HepG2 (cell line): ENCODE data around the gene C11orf54. TPM values are rescaled to one million over a fixed set of nuclear protein-coding genes. Genes with fewer than 3 reads are reported as not detected.

Source experiments
- ATAC-seq: fragments of 200-7000 bp; cut with Tn5 transposase; 3 replicates; pipeline ENCODE4 v1.9.1; 2020; ENCODE audit warnings: mild to moderate bottlenecking, moderate library complexity
- BruUV-seq: library from RNA; stranded (reverse); fragments of 400-500 nt; replicated peaks from 2 replicates; lab custom pipeline; 2021; lab: Mats Ljungman, UMichigan
- CTCF ChIA-PET: fragments of 300-600 bp; formaldehyde crosslinking; extraction: SDS; loops from one replicate; lab custom pipeline; 2021; ENCODE audit warnings: low total read pairs, inconsistent platforms, low intra/inter-chr PET ratio; lab: Yijun Ruan, JAX
- POLR2A ChIA-PET: fragments of 350-600 bp; sonication (Branson Sonifier 250); formaldehyde crosslinking; loops from one replicate; lab custom pipeline; 2020; ENCODE audit warnings: antibody characterized with exemption, inconsistent platforms; lab: Yijun Ruan, JAX
- DNase-seq: peaks from one replicate; pipeline ENCODE4 v3.0.0-alpha.2; 2015; ENCODE audit warnings: low spot score
- FAIRE-seq: peaks from 3 replicates; lab custom pipeline; 2011; peaks lifted over from hg19 to GRCh38; lab: Jason Lieb, UNC
- H2AFZ ChIP-seq: one replicate; pipeline ENCODE4 v1.6.1; 2011; ENCODE audit warnings: low read length, inconsistent platforms
- H3K27ac ChIP-seq: fragments of 300-600 bp; 3 replicates; pipeline ENCODE4 v1.8.0; 2011; ENCODE audit warnings: mixed run types, mild to moderate bottlenecking, mixed read lengths, low read length, inconsistent platforms; ENCODE audit not compliant: insufficient read depth; ENCODE audit errors: extremely low read length
- H3K27me3 ChIP-seq, 2 experiments: fragments of 200-600 bp in 1 of 2; 2 replicates in 1 of 2; 3 replicates in 1 of 2; pipeline versions ENCODE4 v1.6.0 to v1.8.0; 2011; ENCODE audit warnings: low read length in 2 of 2, mild to moderate bottlenecking in 2 of 2, moderate library complexity in 2 of 2, inconsistent platforms in 1 of 2; ENCODE audit not compliant: insufficient read depth in 2 of 2, control insufficient read depth in 1 of 2
- H3K36me3 ChIP-seq, 2 experiments: fragments of 200-600 bp in 1 of 2; replicated peaks in 1 of 2; 2 replicates in 1 of 2; 3 replicates in 1 of 2; pipeline versions ENCODE4 v1.5.1 to v1.8.0; 2011; ENCODE audit warnings: low read length in 2 of 2, inconsistent platforms in 1 of 2; ENCODE audit not compliant: insufficient read depth in 2 of 2, control insufficient read depth in 1 of 2
- H3K4me1 ChIP-seq: 2 replicates; pipeline ENCODE4 v1.5.1; 2012; ENCODE audit warnings: low read length, inconsistent platforms; ENCODE audit not compliant: insufficient read depth
- H3K4me2 ChIP-seq: 2 replicates; pipeline ENCODE4 v1.6.0; 2011; ENCODE audit warnings: low read depth, low read length, inconsistent platforms
- H3K4me3 ChIP-seq, 3 experiments: fragments of 200-600 bp in 1 of 3; sonication (generic), shearing (Covaris generic) in 1 of 3; replicated peaks in 1 of 3; 2 replicates each; pipeline ENCODE4 v1.5.1; 2011 to 2016; ENCODE audit warnings: low read length in 3 of 3, inconsistent platforms in 2 of 3, low read depth in 2 of 3, mild to moderate bottlenecking in 2 of 3, control low read depth in 1 of 3, mixed read lengths in 1 of 3; ENCODE audit not compliant: insufficient read depth in 1 of 3
- H3K79me2 ChIP-seq: one replicate; pipeline ENCODE4 v1.6.1; 2011; ENCODE audit warnings: low read length, inconsistent platforms; ENCODE audit not compliant: insufficient read depth
- H3K9ac ChIP-seq: 2 replicates; pipeline ENCODE4 v1.6.0; 2011; ENCODE audit warnings: mild to moderate bottlenecking, low read depth, low read length, inconsistent platforms; ENCODE audit not compliant: insufficient read depth
- H3K9me3 ChIP-seq: 2 replicates; pipeline ENCODE4 v1.5.1; 2012; ENCODE audit warnings: mild to moderate bottlenecking, low read length
- H4K20me1 ChIP-seq: 2 replicates; pipeline ENCODE4 v1.6.0; 2011; ENCODE audit warnings: inconsistent platforms, mild to moderate bottlenecking, low read length, moderate library complexity; ENCODE audit not compliant: insufficient read depth
- BORCS8-MEF2B ChIP-seq: sonication (generic); formaldehyde crosslinking; IDR thresholded peaks from 2 replicates; pipeline ENCODE4 v1.8.0; 2022; ENCODE audit warnings: mild to moderate bottlenecking, missing genetic modification reagents
- CEBPB ChIP-seq: IDR thresholded peaks from 2 replicates; pipeline ENCODE4 v1.6.1; 2011; ENCODE audit warnings: low read depth, low read length, improper control_type of control experiment, borderline replicate concordance
- HIVEP1 ChIP-seq: sonication (generic); formaldehyde crosslinking; IDR thresholded peaks from 2 replicates; pipeline ENCODE4 v1.4.0; 2020; ENCODE audit warnings: mild to moderate bottlenecking, missing genetic modification reagents
- MAFG ChIP-seq: sonication (generic); formaldehyde crosslinking; IDR thresholded peaks from 2 replicates; pipeline ENCODE4 v1.5.1; 2020; ENCODE audit warnings: mild to moderate bottlenecking, missing genetic modification reagents
- MXI1 ChIP-seq: IDR thresholded peaks from 3 replicates; pipeline ENCODE4 v1.6.1; 2012; ENCODE audit warnings: low read depth, low read length, inconsistent platforms, borderline replicate concordance
- NR2F1 ChIP-seq, 2 experiments: fragments of 450-650 bp in 1 of 2; formaldehyde crosslinking in 1 of 2; IDR thresholded peaks; 2 replicates each; pipeline versions ENCODE4 v1.5.0 to v1.6.1; 2016 to 2020; ENCODE audit warnings: mild to moderate bottlenecking in 1 of 2, missing compliant biosample characterization in 1 of 2, missing genetic modification reagents in 1 of 2, moderate library complexity in 1 of 2
- SIN3A ChIP-seq: IDR thresholded peaks from 2 replicates; pipeline ENCODE4 v1.6.1; 2011; ENCODE audit warnings: low read depth, mild to moderate bottlenecking, control low read depth, low read length, borderline replicate concordance
- SMAD9 ChIP-seq: sonication (generic); formaldehyde crosslinking; IDR thresholded peaks from 2 replicates; pipeline ENCODE4 v1.5.1; 2020; ENCODE audit warnings: mild to moderate bottlenecking, missing genetic modification reagents
- ZBTB7B ChIP-seq: sonication (generic); formaldehyde crosslinking; IDR thresholded peaks from 2 replicates; pipeline ENCODE4 v1.4.0; 2020; ENCODE audit warnings: missing genetic modification reagents
- ZC3H13 ChIP-seq: sonication (generic); formaldehyde crosslinking; IDR thresholded peaks from 2 replicates; pipeline ENCODE4 v1.8.1; 2023; ENCODE audit warnings: mild to moderate bottlenecking, missing genetic modification reagents, moderate library complexity
- ZC3H4 ChIP-seq: sonication (generic); formaldehyde crosslinking; IDR thresholded peaks from 2 replicates; pipeline ENCODE4 v1.4.0; 2020; ENCODE audit warnings: missing genetic modification reagents, borderline replicate concordance
- ZNF547 ChIP-seq: sonication (generic); formaldehyde crosslinking; IDR thresholded peaks from 2 replicates; pipeline ENCODE4 v1.5.1; 2020; ENCODE audit warnings: mild to moderate bottlenecking, missing genetic modification reagents
- WGBS: methylation state at CpG from one replicate; pipeline ENCODE4 v1.1.6; 2017; ENCODE audit warnings: low lambda C conversion rate; 5-methylcytosine and 5-hydroxymethylcytosine counted together
- in situ Hi-C: cut with HindIII; loops from 2 replicates; pipeline ENCODE4 v1.10.0; 2017; ENCODE audit warnings: low pct_unique_long_range_greater_than_20kb; ENCODE audit not compliant: extremely low pct_ligation_motif_present
- intact Hi-C: fragments of 100-400 bp; cut with micrococcal nuclease; formaldehyde crosslinking; loops from one replicate; pipeline ENCODE4 v1.10.0; 2022; ENCODE audit not compliant: unreplicated experiment
- polyA plus RNA-seq, 8 experiments: library from polyadenylated mRNA; depleted of rRNA in 3 of 8; stranded (reverse) in 7 of 8; unstranded in 1 of 8; fragments of >200 nt; fragmentation: Illumina TruSeq in 4 of 8; extraction: Trizol in 4 of 8; gene quantifications; 2 replicates each; pipeline versions ENCODE4 v1.2.1 to v1.2.3, GENCODE V29; 2011 to 2016; ENCODE audit warnings: low read depth in 4 of 8, missing spikeins in 1 of 8, mixed read lengths in 1 of 8; ENCODE audit not compliant: insufficient read depth in 1 of 8
- total RNA-seq, 5 experiments: library from RNA; depleted of rRNA; stranded (reverse); fragments of >200 nt; fragmentation: Illumina TruSeq; extraction: Trizol; gene quantifications; 2 replicates each; pipeline ENCODE4 v1.2.3, GENCODE V29; 2016; ENCODE audit warnings: low read depth in 1 of 5
- TF ChIP-seq, protein P1 (sequence below): sonication (generic); formaldehyde crosslinking; IDR thresholded peaks from 2 replicates; pipeline ENCODE4 v1.8.0; 2022; ENCODE audit warnings: mild to moderate bottlenecking, missing genetic modification reagents
- TF ChIP-seq, protein P2 (sequence below): IDR thresholded peaks from 2 replicates; pipeline ENCODE4 v1.6.1; 2012; ENCODE audit warnings: inconsistent platforms
- TF ChIP-seq, protein P3 (sequence below): IDR thresholded peaks from 2 replicates; pipeline ENCODE4 v1.6.1; 2016; ENCODE audit warnings: missing compliant biosample characterization, missing genetic modification reagents, borderline replicate concordance
- TF ChIP-seq, protein P4 (sequence below), 2 experiments: sonication (generic) in 1 of 2; formaldehyde crosslinking in 1 of 2; IDR thresholded peaks; 2 replicates each; pipeline versions ENCODE4 v1.5.1 to v1.6.1; 2011 to 2020; ENCODE audit warnings: borderline replicate concordance in 1 of 2, low read depth in 1 of 2, low read length in 1 of 2, mild to moderate bottlenecking in 1 of 2, missing genetic modification reagents in 1 of 2, moderate library complexity in 1 of 2

C11orf54 gene
- total and polyA plus RNA-seq, 2 of the 13 experiments (the other 11 are each of a cell fraction or from before 2014, with no cell fraction given): 42.7 to 50.1 TPM

DNA sequence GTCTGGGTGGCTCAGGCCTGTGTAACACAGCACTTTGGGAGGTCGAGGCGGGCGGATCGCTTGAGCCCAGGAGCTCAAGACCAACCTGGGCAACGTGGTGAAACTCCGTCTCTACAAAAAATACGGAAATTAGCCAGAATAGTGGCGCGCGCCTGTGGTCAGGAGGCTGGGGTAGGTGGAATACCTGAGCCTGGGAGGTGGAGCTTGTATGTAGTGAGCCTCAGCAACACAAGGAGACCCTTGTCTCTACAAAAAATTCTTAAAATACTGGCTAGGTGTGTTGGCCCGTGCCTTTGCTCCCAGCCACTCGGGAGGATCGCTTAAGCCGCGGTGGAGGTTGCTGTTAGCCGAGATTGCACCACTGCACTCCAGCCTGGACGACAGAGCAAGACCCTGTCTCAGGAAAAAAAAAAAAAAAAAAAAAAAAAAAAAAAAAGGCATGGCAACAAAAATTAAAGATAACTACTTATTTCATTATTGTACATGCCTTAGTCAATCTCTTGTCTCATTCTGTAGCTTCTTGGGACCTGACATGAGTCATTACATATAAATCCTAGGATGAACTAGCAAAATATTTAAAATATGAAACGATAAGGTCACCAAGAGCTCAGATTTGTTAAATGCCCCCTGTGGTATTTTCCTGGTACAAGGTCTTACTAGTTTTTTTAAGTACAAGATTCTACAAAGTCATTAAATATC, 1.3 kb upstream of the C11orf54 start (continued):
- TF ChIP-seq, protein P1, sequence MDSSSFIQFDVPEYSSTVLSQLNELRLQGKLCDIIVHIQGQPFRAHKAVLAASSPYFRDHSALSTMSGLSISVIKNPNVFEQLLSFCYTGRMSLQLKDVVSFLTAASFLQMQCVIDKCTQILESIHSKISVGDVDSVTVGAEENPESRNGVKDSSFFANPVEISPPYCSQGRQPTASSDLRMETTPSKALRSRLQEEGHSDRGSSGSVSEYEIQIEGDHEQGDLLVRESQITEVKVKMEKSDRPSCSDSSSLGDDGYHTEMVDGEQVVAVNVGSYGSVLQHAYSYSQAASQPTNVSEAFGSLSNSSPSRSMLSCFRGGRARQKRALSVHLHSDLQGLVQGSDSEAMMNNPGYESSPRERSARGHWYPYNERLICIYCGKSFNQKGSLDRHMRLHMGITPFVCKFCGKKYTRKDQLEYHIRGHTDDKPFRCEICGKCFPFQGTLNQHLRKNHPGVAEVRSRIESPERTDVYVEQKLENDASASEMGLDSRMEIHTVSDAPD: no peak

DNA sequence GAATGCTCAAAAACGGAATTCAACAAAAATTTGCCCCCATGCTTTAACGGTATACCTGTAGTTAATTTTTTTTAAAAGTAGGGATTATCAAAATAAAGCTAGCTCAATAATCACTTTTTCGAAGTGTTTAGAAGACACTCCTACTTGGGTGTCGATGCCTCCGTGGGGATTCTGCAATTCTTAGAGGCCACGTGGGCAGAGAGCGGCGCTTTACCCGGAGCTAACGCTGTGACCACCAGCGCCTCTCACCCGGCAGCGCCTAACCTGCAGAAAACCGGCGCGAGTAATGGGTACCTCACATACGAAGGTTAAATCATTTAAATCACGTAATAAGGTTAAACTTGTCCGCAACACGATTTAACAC, 760 bp upstream of the C11orf54 start:
- POLR2A ChIA-PET: interaction anchor here (0.9 to 5.4 kb wide), 23 partner anchors 10 to 254 kb away, joined by 3 to 114 read pairs (median 5); partner anchors contain the start of genes CEP295 and MED17
- under 1% methylated on average over 15 of the region's 20 CpGs for WGBS
- peaks cover 87% of the 10 kb centered on the region for H3K79me2 ChIP-seq
- no peaks in the 10 kb centered on the region for H3K9me3 ChIP-seq
- H3K4me2 ChIP-seq: peak overlapping the region; percentile 93
- peaks cover 0 to 2% of the 10 kb centered on the region in 2 experiments; a peak in 2 of 5 replicates for H3K27me3 ChIP-seq
- peaks cover 44% of the 10 kb centered on the region for H4K20me1 ChIP-seq
- no peak overlapping the region for H2AFZ ChIP-seq
- H3K36me3 ChIP-seq: peaks cover 7 to 34% of the 10 kb centered on the region in 2 experiments; a peak in 4 of 5 replicates
- H3K27ac ChIP-seq: peak overlapping the region; percentile 100
- FAIRE-seq: no peak
- intact Hi-C loops: no loop called here
- H3K9ac ChIP-seq: peak overlapping the region; percentile 100
- in situ Hi-C loops: loop anchor here (5.0 kb wide), 1 partner anchor 42 kb away; the partner anchor contains the start of gene MED17
- TSS peak; percentile 69 for BruUV-seq
- CTCF ChIA-PET: no interaction called here
- H3K4me1 ChIP-seq: peaks cover 57% of the 10 kb centered on the region
- peak; percentile 60 for DNase-seq
- ATAC-seq: peak; percentile 41
- H3K4me3 ChIP-seq: peak overlapping the region; percentile 79 to 90 (median 85)
- TF ChIP-seq SMAD9 (CRISPR knock-in tag) (0 out of 2 replicates have a peak, but pooled peaks have one; percentile 37), NR2F1 (CRISPR knock-in tag; IDR thresholded peaks at IDR 0.05) (0 out of 4 replicates have a peak, but pooled peaks of 1 of the 2 experiments have one; percentile 3), MXI1 (peak; percentile 88; the same call in 1 of the 3 replicates), CEBPB (peak; percentile 40; the same call in 1 of the 2 replicates), SIN3A (peak; percentile 54; the same call in 1 of the 2 replicates), BORCS8-MEF2B (CRISPR knock-in tag) (0 out of 2 replicates have a peak, but pooled peaks have one; percentile 4), ZBTB7B (CRISPR knock-in tag) (no peak), HIVEP1 (CRISPR knock-in tag) (no peak), ZC3H13 (CRISPR knock-in tag) (no peak), ZNF547 (CRISPR knock-in tag) (0 out of 2 replicates have a peak, but pooled peaks have one; percentile 9), MAFG (CRISPR knock-in tag) (no peak), ZC3H4 (CRISPR knock-in tag) (peak; percentile 51; the same call in 1 of the 2 replicates)
- TF ChIP-seq, protein P2, sequence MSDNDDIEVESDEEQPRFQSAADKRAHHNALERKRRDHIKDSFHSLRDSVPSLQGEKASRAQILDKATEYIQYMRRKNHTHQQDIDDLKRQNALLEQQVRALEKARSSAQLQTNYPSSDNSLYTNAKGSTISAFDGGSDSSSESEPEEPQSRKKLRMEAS: peak; percentile 86
- TF ChIP-seq, protein P3, sequence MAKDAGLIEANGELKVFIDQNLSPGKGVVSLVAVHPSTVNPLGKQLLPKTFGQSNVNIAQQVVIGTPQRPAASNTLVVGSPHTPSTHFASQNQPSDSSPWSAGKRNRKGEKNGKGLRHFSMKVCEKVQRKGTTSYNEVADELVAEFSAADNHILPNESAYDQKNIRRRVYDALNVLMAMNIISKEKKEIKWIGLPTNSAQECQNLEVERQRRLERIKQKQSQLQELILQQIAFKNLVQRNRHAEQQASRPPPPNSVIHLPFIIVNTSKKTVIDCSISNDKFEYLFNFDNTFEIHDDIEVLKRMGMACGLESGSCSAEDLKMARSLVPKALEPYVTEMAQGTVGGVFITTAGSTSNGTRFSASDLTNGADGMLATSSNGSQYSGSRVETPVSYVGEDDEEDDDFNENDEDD: 0 out of 2 replicates have a peak, but pooled peaks have one; percentile 33
- TF ChIP-seq, protein P4, sequence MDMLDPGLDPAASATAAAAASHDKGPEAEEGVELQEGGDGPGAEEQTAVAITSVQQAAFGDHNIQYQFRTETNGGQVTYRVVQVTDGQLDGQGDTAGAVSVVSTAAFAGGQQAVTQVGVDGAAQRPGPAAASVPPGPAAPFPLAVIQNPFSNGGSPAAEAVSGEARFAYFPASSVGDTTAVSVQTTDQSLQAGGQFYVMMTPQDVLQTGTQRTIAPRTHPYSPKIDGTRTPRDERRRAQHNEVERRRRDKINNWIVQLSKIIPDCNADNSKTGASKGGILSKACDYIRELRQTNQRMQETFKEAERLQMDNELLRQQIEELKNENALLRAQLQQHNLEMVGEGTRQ (IDR thresholded peaks at IDR 0.05; ENCODE audit: low read depth, low read length): no peak
- TF ChIP-seq, protein P4 (CRISPR knock-in tag; IDR thresholded peaks at IDR 0.05; ENCODE audit: borderline replicate concordance): peak; percentile 68; the same call in 1 of the 2 replicates
